Sigmoid colon (tissue), 7 donors: ENCODE data around the gene OPRL1. TPM values are rescaled to one million over a fixed set of nuclear protein-coding genes. Genes with fewer than 3 reads are reported as not detected.
A peak's percentile ranks its signal among the peaks of the same experiment; 100 is the strongest.

Experiments used
- DNase-seq: peaks from one replicate; pipeline ENCODE4 v3.0.0-alpha.2; 2019
- H3K27ac ChIP-seq, 4 donors: fragments of 200-600 bp; sonication (generic); one replicate each; pipeline ENCODE4 v1.5.1; 2016 to 2019; ENCODE audit warnings: mild to moderate bottlenecking in 1 of 4
- H3K27me3 ChIP-seq, 3 donors: fragments of 200-600 bp; sonication (generic); one replicate each; pipeline ENCODE4 v1.5.1; 2019; ENCODE audit warnings: mild to moderate bottlenecking in 1 of 3
- H3K36me3 ChIP-seq, 4 donors: fragments of 200-600 bp; sonication (generic); one replicate each; pipeline ENCODE4 v1.5.1; 2016 to 2019
- H3K4me1 ChIP-seq, 4 donors: fragments of 200-600 bp; sonication (generic); one replicate each; pipeline ENCODE4 v1.5.1; 2017 to 2019
- H3K4me3 ChIP-seq, 4 donors: fragments of 200-600 bp; sonication (generic); one replicate each; pipeline ENCODE4 v1.5.1; 2017 to 2019; ENCODE audit warnings: mild to moderate bottlenecking in 2 of 4, moderate library complexity in 1 of 4
- H3K9me3 ChIP-seq, 4 donors: fragments of 200-600 bp in 3 of 4; sonication (generic) in 3 of 4; one replicate each; pipeline versions ENCODE4 v1.5.1 to v1.6.1; 2013 to 2019
- EP300 ChIP-seq, 4 donors: sonication (generic); formaldehyde crosslinking; IDR thresholded peaks; one replicate each; pipeline ENCODE4 v1.6.1; 2017; ENCODE audit warnings: antibody characterized with exemption in 4 of 4
- POLR2A ChIP-seq, 2 donors: fragments of 450-650 bp; IDR thresholded peaks; one replicate each; pipeline ENCODE4 v1.6.1; 2016; ENCODE audit warnings: antibody characterized with exemption in 2 of 2, mild to moderate bottlenecking in 2 of 2, moderate library complexity in 2 of 2
- POLR2AphosphoS5 ChIP-seq, 4 donors: sonication (generic); formaldehyde crosslinking; IDR thresholded peaks; one replicate each; pipeline ENCODE4 v1.6.1; 2017; ENCODE audit warnings: antibody characterized with exemption in 4 of 4
- WGBS, 2 donors: extraction: QIAGEN DNeasy Blood & Tissue Kit; methylation state at CpG; one replicate each; pipeline ENCODE4 v1.1.7; 2013; 5-methylcytosine and 5-hydroxymethylcytosine counted together
- intact Hi-C: fragments of 100-400 bp; cut with DNase I; formaldehyde crosslinking; loops from one replicate; pipeline ENCODE4 v1.15.1; 2023
- polyA plus RNA-seq, 3 donors: library from polyadenylated mRNA; stranded (reverse); fragments of 200-250 nt; gene quantifications; one replicate each; pipeline ENCODE4 v1.2.3, GENCODE V29; 2013
- total RNA-seq, 4 donors: library from RNA; depleted of rRNA; stranded (reverse); fragments of >200 nt; gene quantifications; one replicate each; pipeline ENCODE4 v1.1.0, GENCODE V29; 2016
- TF ChIP-seq, protein P1 (sequence below), 4 experiments: fragments of 450-650 bp in 3 of 4; fragments of 200-600 bp in 1 of 4; IDR thresholded peaks; one replicate each; pipeline ENCODE4 v1.5.1; 2016 to 2019; ENCODE audit warnings: antibody characterized with exemption in 4 of 4, mild to moderate bottlenecking in 3 of 4, moderate library complexity in 2 of 4
- donor health status: healthy with polysubstance abuse.
- donor health status: Bipolar disorder and iron deficiency.
- donor health status: healthy.

Gene OPRL1
- total and polyA plus RNA-seq, 7 donors = under 0.01 to 2.2 (median 0.89) TPM; not detected in 1

DNA sequence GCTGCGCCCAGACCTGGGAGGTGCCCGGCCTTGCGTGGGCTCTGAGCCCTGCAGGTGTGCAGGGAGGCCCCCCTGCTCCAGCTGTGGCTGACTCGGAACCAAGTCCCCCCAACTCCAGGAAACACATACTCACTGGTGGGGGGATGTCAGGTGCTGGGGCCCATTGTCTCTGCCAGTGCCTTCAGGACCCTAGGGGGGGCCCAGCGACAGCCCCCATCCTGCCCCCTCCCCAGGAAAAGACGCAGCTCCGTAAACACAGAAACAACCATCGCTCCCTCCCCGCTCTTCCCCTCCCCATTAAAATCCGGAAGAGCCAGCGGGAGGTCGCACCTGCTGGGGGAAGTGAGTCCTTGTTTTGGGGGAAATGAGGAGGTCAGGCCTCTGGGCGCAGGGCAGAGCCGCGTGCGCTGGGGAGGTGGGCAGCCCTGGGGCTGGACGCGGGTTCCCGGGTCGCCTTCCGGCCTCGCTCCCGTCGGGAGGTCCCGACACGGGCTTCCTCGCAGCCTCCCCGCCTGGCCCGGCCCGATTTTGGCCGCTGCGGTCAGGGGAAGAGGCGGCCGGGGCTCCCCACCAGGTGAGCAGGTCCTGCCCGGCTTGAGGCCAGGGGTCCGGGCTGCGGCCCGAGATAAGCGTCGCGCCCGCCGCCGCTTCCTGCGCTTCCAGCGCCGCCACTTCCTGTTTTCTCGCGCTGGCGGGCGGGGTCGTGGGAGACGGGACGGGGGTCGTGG is 37.7 kb upstream of the OPRL1 start:
- intact Hi-C loops = no loop called here
- peaks cover 46 to 99% (median 90%) of the 10 kb centered on the region in 3 donors for H3K27me3 ChIP-seq
- H3K36me3 ChIP-seq = no peaks in the 10 kb centered on the region
- WGBS, 2 donors = 1 to 4% methylated on average over 55 of the region's 55 CpGs
- TF ChIP-seq POLR2AphosphoS5 (IDR thresholded peaks at IDR 0.05) (peak in 1 of 4 donors; percentile 7), POLR2A (IDR thresholded peaks at IDR 0.05) (no peak)
- H3K4me3 ChIP-seq = peak overlapping the region in 3 of 4 donors; percentile 16 to 45 (median 39)
- H3K9me3 ChIP-seq = no peaks in the 10 kb centered on the region
- peak overlapping the region; percentile 10 to 69 (median 50) for H3K27ac ChIP-seq
- DNase-seq = no peak
- peaks cover 0 to 40% (median 33%) of the 10 kb centered on the region in 4 donors for H3K4me1 ChIP-seq

DNA sequence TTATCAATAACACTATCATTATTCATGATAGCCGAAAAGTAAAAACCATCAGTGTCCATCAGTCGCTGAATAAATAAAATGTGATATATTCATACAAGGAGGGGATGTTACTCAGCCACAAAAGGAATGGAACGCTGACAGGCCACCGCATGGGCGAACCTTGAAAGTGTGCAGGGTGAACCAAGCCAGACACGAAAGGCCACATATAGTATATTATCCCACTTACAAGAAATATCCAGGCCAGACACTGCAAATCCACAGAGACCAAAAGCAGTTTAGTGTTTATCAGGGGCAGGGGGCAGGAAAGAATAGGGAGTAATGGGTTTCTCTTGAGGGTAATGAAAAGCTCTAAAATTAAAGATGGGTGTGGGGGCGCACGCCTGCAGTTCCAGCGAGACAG is 36.1 kb upstream of the OPRL1 start:
- DNase-seq = no peak
- intact Hi-C loops = no loop called here
- Histone ChIP-seq H3K36me3 (no peaks in the 10 kb centered on the region), H3K4me3 (no peak overlapping the region), H3K27me3 (peaks cover 49 to 99% (median 89%) of the 10 kb centered on the region in 3 donors), H3K27ac (no peak overlapping the region), H3K9me3 (no peaks in the 10 kb centered on the region), H3K4me1 (peaks cover 0 to 34% (median 27%) of the 10 kb centered on the region in 4 donors)
- 74 to 84% methylated on average over 9 of the region's 9 CpGs for WGBS, 2 donors
- TF ChIP-seq, protein P1, sequence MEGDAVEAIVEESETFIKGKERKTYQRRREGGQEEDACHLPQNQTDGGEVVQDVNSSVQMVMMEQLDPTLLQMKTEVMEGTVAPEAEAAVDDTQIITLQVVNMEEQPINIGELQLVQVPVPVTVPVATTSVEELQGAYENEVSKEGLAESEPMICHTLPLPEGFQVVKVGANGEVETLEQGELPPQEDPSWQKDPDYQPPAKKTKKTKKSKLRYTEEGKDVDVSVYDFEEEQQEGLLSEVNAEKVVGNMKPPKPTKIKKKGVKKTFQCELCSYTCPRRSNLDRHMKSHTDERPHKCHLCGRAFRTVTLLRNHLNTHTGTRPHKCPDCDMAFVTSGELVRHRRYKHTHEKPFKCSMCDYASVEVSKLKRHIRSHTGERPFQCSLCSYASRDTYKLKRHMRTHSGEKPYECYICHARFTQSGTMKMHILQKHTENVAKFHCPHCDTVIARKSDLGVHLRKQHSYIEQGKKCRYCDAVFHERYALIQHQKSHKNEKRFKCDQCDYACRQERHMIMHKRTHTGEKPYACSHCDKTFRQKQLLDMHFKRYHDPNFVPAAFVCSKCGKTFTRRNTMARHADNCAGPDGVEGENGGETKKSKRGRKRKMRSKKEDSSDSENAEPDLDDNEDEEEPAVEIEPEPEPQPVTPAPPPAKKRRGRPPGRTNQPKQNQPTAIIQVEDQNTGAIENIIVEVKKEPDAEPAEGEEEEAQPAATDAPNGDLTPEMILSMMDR (IDR thresholded peaks at IDR 0.05) = no peak
- TF ChIP-seq POLR2AphosphoS5 (IDR thresholded peaks at IDR 0.05) (no peak), EP300 (IDR thresholded peaks at IDR 0.05) (no peak), POLR2A (IDR thresholded peaks at IDR 0.05) (no peak)

DNA sequence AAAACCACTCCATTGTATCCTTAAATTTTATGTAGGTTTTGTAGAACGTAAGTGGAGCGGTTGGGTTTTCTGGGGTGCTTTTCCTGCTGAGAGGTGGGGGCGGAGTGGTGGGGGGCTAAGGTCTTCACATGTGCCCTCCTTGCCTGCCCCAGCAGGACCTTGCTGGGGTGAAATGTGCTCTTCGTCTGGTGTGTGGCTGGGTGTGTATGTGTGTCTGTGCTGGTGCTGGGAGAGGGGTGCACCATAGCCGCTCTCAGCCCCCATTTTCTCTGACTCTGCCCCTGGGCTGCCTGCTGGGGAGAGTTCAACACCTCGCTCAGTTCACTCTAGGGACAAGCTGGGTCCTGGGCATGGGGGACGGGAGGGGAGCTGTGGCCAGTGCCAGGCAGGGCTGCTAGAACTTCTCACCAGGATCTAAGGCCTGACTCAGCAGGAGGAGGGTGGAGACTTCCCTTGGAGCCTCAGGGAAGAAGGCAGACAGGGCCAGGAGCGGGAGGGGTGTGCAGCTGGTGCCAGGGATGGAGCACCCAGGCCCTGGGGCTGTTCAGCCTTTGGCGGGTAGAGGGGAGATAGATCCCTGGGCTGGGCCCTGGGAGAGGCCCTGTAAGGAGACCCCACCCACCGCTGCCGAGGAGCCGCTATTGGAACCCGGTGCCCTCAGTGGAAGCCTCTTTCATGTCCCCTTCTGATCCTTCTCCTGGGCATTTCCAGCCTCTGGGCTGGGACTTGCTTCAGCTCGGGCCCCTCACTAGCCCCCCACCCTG is 35.2 kb upstream of the OPRL1 start:
- no peak overlapping the region for H3K4me3 ChIP-seq
- H3K36me3 ChIP-seq = no peaks in the 10 kb centered on the region
- DNase-seq = no peak
- H3K4me1 ChIP-seq = peaks cover 0 to 32% (median 24%) of the 10 kb centered on the region in 4 donors
- H3K27me3 ChIP-seq = peaks cover 50 to 96% (median 88%) of the 10 kb centered on the region in 3 donors
- TF ChIP-seq, protein P1 (IDR thresholded peaks at IDR 0.05) = no peak
- TF ChIP-seq EP300 (IDR thresholded peaks at IDR 0.05) (no peak), POLR2A (IDR thresholded peaks at IDR 0.05) (no peak), POLR2AphosphoS5 (IDR thresholded peaks at IDR 0.05) (no peak)
- intact Hi-C loops = no loop called here
- WGBS, 2 donors = 60 to 74% methylated on average over 14 of the region's 14 CpGs
- H3K9me3 ChIP-seq = no peaks in the 10 kb centered on the region
- H3K27ac ChIP-seq = peak overlapping the region in 2 of 4 donors; percentile 19 to 30

DNA sequence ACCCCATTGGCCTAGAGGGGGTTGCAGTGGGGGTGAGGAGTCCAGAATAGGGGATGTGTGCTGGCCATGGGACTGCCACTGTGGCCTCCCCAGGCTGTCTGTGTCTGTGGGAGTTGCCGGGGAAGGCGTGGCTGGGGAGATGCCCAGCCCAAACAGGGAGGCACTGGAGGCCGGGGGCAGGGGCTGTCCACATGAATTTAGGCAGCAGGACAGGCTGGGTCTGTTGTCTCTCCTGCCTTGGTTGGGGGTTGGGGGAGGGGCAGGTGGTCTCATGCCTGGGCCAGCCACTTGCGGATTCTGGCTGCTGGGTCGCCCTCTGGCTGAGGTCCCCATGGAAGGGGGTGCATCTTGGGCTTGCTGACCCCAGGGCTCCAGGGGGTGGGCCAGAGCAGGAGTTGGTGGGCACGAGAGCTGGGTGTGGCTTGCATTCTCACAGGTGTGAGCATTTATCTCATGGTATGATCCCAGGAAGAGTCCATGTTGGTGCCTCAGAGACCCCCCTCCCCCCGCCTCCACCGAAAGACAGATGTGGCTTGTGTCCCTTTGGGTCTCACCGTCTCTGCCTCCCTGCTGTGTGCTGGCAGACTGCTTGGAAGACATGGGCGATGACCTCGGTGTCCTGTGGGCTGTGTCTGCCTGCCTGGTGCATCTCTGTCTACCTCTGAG is 34.4 kb upstream of the OPRL1 start:
- H3K4me1 ChIP-seq = peaks cover 0 to 35% (median 26%) of the 10 kb centered on the region in 4 donors
- DNase-seq = no peak
- H3K27me3 ChIP-seq = peaks cover 48 to 96% (median 88%) of the 10 kb centered on the region in 3 donors
- TF ChIP-seq EP300 (IDR thresholded peaks at IDR 0.05) (no peak), POLR2A (IDR thresholded peaks at IDR 0.05) (no peak), POLR2AphosphoS5 (IDR thresholded peaks at IDR 0.05) (no peak)
- TF ChIP-seq, protein P1 (IDR thresholded peaks at IDR 0.05) = no peak
- 51 to 72% methylated on average over 11 of the region's 11 CpGs for WGBS, 2 donors
- intact Hi-C loops = no loop called here
- no peaks in the 10 kb centered on the region for H3K9me3 ChIP-seq
- H3K4me3 ChIP-seq = no peak overlapping the region
- peak overlapping the region in 2 of 4 donors; percentile 19 to 30 for H3K27ac ChIP-seq
- no peaks in the 10 kb centered on the region for H3K36me3 ChIP-seq
